BLaER1 treated with 17β-estradiol and CSF1 and Interleukin-3, amounts not matched to agents 10 nM and 100 nM (cell line): ENCODE measurements around the gene PDXK.

Experiments used
- H3K27ac ChIP-seq, 11 experiments: shearing (Covaris generic); formaldehyde crosslinking; 2 replicates each; pipeline ENCODE4 v1.8.1; 2022
- H3K27me3 ChIP-seq, 11 experiments: shearing (Covaris generic); formaldehyde crosslinking; 2 replicates each; pipeline ENCODE4 v1.8.1; 2022
- H3K36me3 ChIP-seq, 11 experiments: shearing (Covaris generic); formaldehyde crosslinking; 2 replicates each; pipeline ENCODE4 v1.8.1; 2022
- H3K4me1 ChIP-seq, 10 experiments: shearing (Covaris generic); formaldehyde crosslinking; 2 replicates each; pipeline ENCODE4 v1.8.1; 2022
- H3K4me2 ChIP-seq, 11 experiments: shearing (Covaris generic); formaldehyde crosslinking; 2 replicates each; pipeline ENCODE4 v1.8.1; 2022
- H3K4me3 ChIP-seq, 10 experiments: shearing (Covaris generic); formaldehyde crosslinking; 2 replicates each; pipeline ENCODE4 v1.8.1; 2022
- H3K9ac ChIP-seq, 11 experiments: shearing (Covaris generic); formaldehyde crosslinking; 2 replicates each; pipeline ENCODE4 v1.8.1; 2022
- H3K9me3 ChIP-seq, 11 experiments: shearing (Covaris generic); formaldehyde crosslinking; replicated peaks in 1 of 11; 2 replicates each; pipeline ENCODE4 v1.8.1; 2022
- H4K20me1 ChIP-seq, 11 experiments: shearing (Covaris generic); formaldehyde crosslinking; 2 replicates each; pipeline ENCODE4 v1.8.1; 2022
- Cebpa-rat ChIP-seq, 11 experiments: shearing (Covaris generic); IDR thresholded peaks; 2 replicates each; pipeline ENCODE4 v1.8.1; 2022

The PDXK gene

GRCh38 chr21:43757601-43758000, 38.7 kb downstream of the PDXK start:
- peak overlapping the region in 4 of 11 experiments; percentile 3 to 39 (median 10); a peak in 2 of 22 replicates for H3K9ac ChIP-seq
- TF ChIP-seq Cebpa-rat (IDR thresholded peaks at IDR 0.05): no peak
- H3K4me1 ChIP-seq: peaks cover 7 to 32% (median 18%) of the 10 kb centered on the region in 10 experiments; a peak in 18 of 20 replicates
- peaks cover 0 to 15% (median 3%) of the 10 kb centered on the region in 11 experiments; a peak in 9 of 22 replicates for H3K9me3 ChIP-seq
- H3K4me2 ChIP-seq: peak overlapping the region in 8 of 11 experiments; percentile 6 to 64 (median 37); a peak in 12 of 22 replicates
- H3K36me3 ChIP-seq: peaks cover 26 to 100% (median 97%) of the 10 kb centered on the region in 11 experiments
- H3K27me3 ChIP-seq: no peaks in the 10 kb centered on the region
- peaks cover 0 to 98% (median 42%) of the 10 kb centered on the region in 11 experiments; a peak in 16 of 22 replicates for H4K20me1 ChIP-seq
- H3K27ac ChIP-seq: peak overlapping the region in 3 of 11 experiments; percentile 1 to 44 (median 21); a peak in 2 of 22 replicates
- H3K4me3 ChIP-seq: no peak overlapping the region

GRCh38 chr21:43758111-43758641, 39.2 kb downstream of the PDXK start:
- peaks cover 0 to 15% (median 3%) of the 10 kb centered on the region in 11 experiments; a peak in 9 of 22 replicates for H3K9me3 ChIP-seq
- no peaks in the 10 kb centered on the region for H3K27me3 ChIP-seq
- H3K9ac ChIP-seq: peak overlapping the region in 7 of 11 experiments; percentile 3 to 39 (median 10); a peak in 4 of 22 replicates
- no peak for TF ChIP-seq Cebpa-rat (IDR thresholded peaks at IDR 0.05)
- H4K20me1 ChIP-seq: peaks cover 0 to 98% (median 44%) of the 10 kb centered on the region in 11 experiments; a peak in 16 of 22 replicates
- no peak overlapping the region for H3K4me3 ChIP-seq
- peak overlapping the region in 4 of 11 experiments; percentile 1 to 44 (median 20); a peak in 4 of 22 replicates for H3K27ac ChIP-seq
- peaks cover 24 to 100% (median 97%) of the 10 kb centered on the region in 11 experiments for H3K36me3 ChIP-seq
- H3K4me2 ChIP-seq: peak overlapping the region in 8 of 11 experiments; percentile 6 to 64 (median 37); a peak in 12 of 22 replicates
- H3K4me1 ChIP-seq: peaks cover 7 to 32% (median 18%) of the 10 kb centered on the region in 10 experiments; a peak in 18 of 20 replicates

GRCh38 chr21:43758811-43759210, 39.9 kb downstream of the PDXK start:
- no peak for TF ChIP-seq Cebpa-rat (IDR thresholded peaks at IDR 0.05)
- H3K4me3 ChIP-seq: no peak overlapping the region
- H3K36me3 ChIP-seq: peaks cover 24 to 100% (median 93%) of the 10 kb centered on the region in 11 experiments

GRCh38 chr21:43759651-43760050, 40.7 kb downstream of the PDXK start:
- no peak for TF ChIP-seq Cebpa-rat (IDR thresholded peaks at IDR 0.05)
- H3K4me1 ChIP-seq: peaks cover 12 to 32% (median 21%) of the 10 kb centered on the region in 10 experiments; a peak in 18 of 20 replicates
- peaks cover 24 to 100% (median 85%) of the 10 kb centered on the region in 11 experiments for H3K36me3 ChIP-seq
- no peak overlapping the region for H3K27ac ChIP-seq
- H3K4me3 ChIP-seq: no peak overlapping the region
- H3K9me3 ChIP-seq: peaks cover 0 to 4% (median 0%) of the 10 kb centered on the region in 11 experiments; a peak in 9 of 22 replicates
- H3K9ac ChIP-seq: no peak overlapping the region
- no peak overlapping the region for H3K4me2 ChIP-seq
- H4K20me1 ChIP-seq: peaks cover 0 to 97% (median 41%) of the 10 kb centered on the region in 11 experiments; a peak in 16 of 22 replicates
- H3K27me3 ChIP-seq: no peaks in the 10 kb centered on the region

More at GRCh38 chr21:43758811-43759210, 39.9 kb downstream of the PDXK start:
- H3K9ac ChIP-seq: no peak overlapping the region
- H3K4me1 ChIP-seq: peaks cover 7 to 32% (median 18%) of the 10 kb centered on the region in 10 experiments; a peak in 18 of 20 replicates
- H4K20me1 ChIP-seq: peaks cover 0 to 97% (median 41%) of the 10 kb centered on the region in 11 experiments; a peak in 16 of 22 replicates
- no peaks in the 10 kb centered on the region for H3K27me3 ChIP-seq
- H3K27ac ChIP-seq: 0 out of 22 replicates have a peak overlapping the region, but pooled peaks of 1 of the 11 experiments have one; percentile 3
- H3K4me2 ChIP-seq: no peak overlapping the region
- peaks cover 0 to 12% (median 3%) of the 10 kb centered on the region in 11 experiments; a peak in 9 of 22 replicates for H3K9me3 ChIP-seq

- peaks cover 12 to 34% (median 21%) of the 10 kb centered on the region in 10 experiments; a peak in 18 of 20 replicates for H3K4me1 ChIP-seq
- H3K36me3 ChIP-seq: peaks cover 21 to 91% (median 77%) of the 10 kb centered on the region in 11 experiments
- H3K4me2 ChIP-seq: no peak overlapping the region
- H3K9ac ChIP-seq: no peak overlapping the region
- H3K27ac ChIP-seq: no peak overlapping the region
- TF ChIP-seq Cebpa-rat (IDR thresholded peaks at IDR 0.05): no peak
- no peak overlapping the region for H3K4me3 ChIP-seq
- no peaks in the 10 kb centered on the region for H3K9me3 ChIP-seq
- no peaks in the 10 kb centered on the region for H3K27me3 ChIP-seq
- peaks cover 0 to 91% (median 34%) of the 10 kb centered on the region in 11 experiments; a peak in 16 of 22 replicates for H4K20me1 ChIP-seq
These were observed 41.5 kb downstream of the PDXK start for GRCh38 chr21:43760391-43760958.

- no peaks in the 10 kb centered on the region for H3K9me3 ChIP-seq
- TF ChIP-seq Cebpa-rat (IDR thresholded peaks at IDR 0.05): no peak
- H3K27ac ChIP-seq: no peak overlapping the region
- H3K4me2 ChIP-seq: no peak overlapping the region
- H3K27me3 ChIP-seq: no peaks in the 10 kb centered on the region
- no peak overlapping the region for H3K9ac ChIP-seq
- H4K20me1 ChIP-seq: peaks cover 0 to 79% (median 23%) of the 10 kb centered on the region in 11 experiments; a peak in 16 of 22 replicates
- H3K4me1 ChIP-seq: peaks cover 12 to 28% (median 18%) of the 10 kb centered on the region in 10 experiments; a peak in 18 of 20 replicates
- no peak overlapping the region for H3K4me3 ChIP-seq
- peaks cover 7 to 77% (median 63%) of the 10 kb centered on the region in 11 experiments for H3K36me3 ChIP-seq
These were observed 43.0 kb downstream of the PDXK start for GRCh38 chr21:43761886-43762285.

- Histone ChIP-seq H3K36me3 (peaks cover 1 to 71% (median 56%) of the 10 kb centered on the region in 11 experiments; a peak in 18 of 22 replicates), H4K20me1 (peaks cover 0 to 79% (median 18%) of the 10 kb centered on the region in 11 experiments; a peak in 16 of 22 replicates), H3K9ac (no peak overlapping the region), H3K27me3 (no peaks in the 10 kb centered on the region), H3K27ac (no peak overlapping the region), H3K4me3 (no peak overlapping the region), H3K4me1 (peaks cover 7 to 28% (median 16%) of the 10 kb centered on the region in 10 experiments; a peak in 18 of 20 replicates), H3K9me3 (no peaks in the 10 kb centered on the region), H3K4me2 (no peak overlapping the region)
- TF ChIP-seq Cebpa-rat (IDR thresholded peaks at IDR 0.05): no peak
These were observed 43.6 kb downstream of the PDXK start for GRCh38 chr21:43762303-43763128.

DNA sequence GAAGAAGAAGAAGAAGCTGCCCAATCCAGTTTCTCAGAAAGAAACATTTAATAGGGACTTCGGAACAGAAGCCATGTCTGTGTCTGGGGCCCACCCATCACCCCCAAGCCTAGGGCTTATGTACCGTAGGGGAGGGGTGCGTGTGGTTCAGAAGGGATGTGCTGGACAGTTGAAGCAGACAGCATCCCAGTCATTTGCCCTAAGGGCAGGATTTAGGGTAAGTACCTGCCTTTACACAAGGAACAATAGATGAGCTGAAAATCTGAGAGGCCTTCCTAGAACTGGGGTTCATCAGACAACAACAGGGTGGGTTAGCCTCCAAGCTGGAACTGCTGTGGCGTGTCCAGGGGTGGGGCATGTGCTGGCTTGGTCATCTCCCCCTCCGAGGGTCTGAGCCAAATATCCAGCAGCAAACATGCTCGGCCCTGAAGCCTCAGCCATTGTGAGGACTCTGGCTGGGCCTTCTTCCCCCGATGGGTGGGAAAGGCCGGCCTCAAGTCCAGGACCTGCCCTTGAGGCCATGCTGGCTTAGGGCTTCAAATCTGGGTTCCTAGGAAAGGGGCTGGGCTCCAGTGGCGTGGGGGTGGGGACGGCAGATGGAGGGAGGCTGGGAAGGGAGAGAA, 45.1 kb downstream of the PDXK start:
- Histone ChIP-seq H3K9ac (no peak overlapping the region), H3K36me3 (peaks cover 0 to 56% (median 41%) of the 10 kb centered on the region in 11 experiments; a peak in 18 of 22 replicates), H4K20me1 (peaks cover 0 to 64% (median 14%) of the 10 kb centered on the region in 11 experiments; a peak in 15 of 22 replicates), H3K27me3 (no peaks in the 10 kb centered on the region), H3K27ac (no peak overlapping the region), H3K9me3 (no peaks in the 10 kb centered on the region), H3K4me3 (no peak overlapping the region), H3K4me2 (no peak overlapping the region), H3K4me1 (peaks cover 4 to 33% (median 17%) of the 10 kb centered on the region in 10 experiments; a peak in 17 of 20 replicates)
- no peak for TF ChIP-seq Cebpa-rat (IDR thresholded peaks at IDR 0.05)
